HCT116 (cell line): Measurements from ENCODE around the gene SIK3. TPM values are rescaled to one million over a fixed set of nuclear protein-coding genes. Genes with fewer than 3 reads are reported as not detected.

Experiments used
- ATAC-seq: fragments of 200-7000 bp; cut with Tn5 transposase; 2 replicates; pipeline ENCODE4 v1.9.1; 2020; ENCODE audit warnings: mild to moderate bottlenecking, moderate library complexity
- BruUV-seq: library from RNA; stranded (reverse); fragments of 400-500 nt; replicated peaks from 2 replicates; lab custom pipeline; 2021; lab: Mats Ljungman, UMichigan
- CTCF ChIA-PET: fragments of 300-600 bp; sonication (Branson Sonifier 250); formaldehyde crosslinking; loops from one replicate; lab custom pipeline; 2021; ENCODE audit warnings: antibody characterized with exemption; lab: Charles Lee
- POLR2A ChIA-PET: fragments of 300-600, 350-600 bp; sonication (Branson Sonifier 250); formaldehyde crosslinking; loops from one replicate; lab custom pipeline; 2021; ENCODE audit warnings: antibody characterized with exemption; lab: Charles Lee
- RAD21 ChIA-PET, 2 experiments: fragments of 300-600 bp; sonication (Branson Sonifier 250); formaldehyde crosslinking; loops; one replicate each; lab custom pipeline; 2023; ENCODE audit warnings: low total read pairs in 2 of 2; ENCODE audit not compliant: uncharacterized antibody in 2 of 2, unreplicated experiment in 2 of 2, low non-redundant PET in 1 of 2; lab: Charles Lee
- DNase-seq: peaks from one replicate; pipeline ENCODE4 v3.0.0-alpha.2; 2010; ENCODE audit warnings: low read depth, low spot score
- H2AFZ ChIP-seq: fragments of 200-600 bp; shearing (Covaris generic), sonication (generic); 2 replicates; pipeline ENCODE4 v1.6.1; 2017; ENCODE audit warnings: low read depth, mixed run types, mixed read lengths, antibody characterized with exemption, low read length; ENCODE audit not compliant: poor library complexity, severe bottlenecking
- H3K27ac ChIP-seq: 2 replicates; pipeline ENCODE4 v1.5.1; 2012; ENCODE audit warnings: low read depth, low read length
- H3K27me3 ChIP-seq: fragments of 200-600 bp; sonication (generic); 2 replicates; pipeline ENCODE4 v1.6.1; 2016; ENCODE audit warnings: mixed run types, low read length, mixed read lengths; ENCODE audit not compliant: insufficient read depth
- H3K36me3 ChIP-seq, 2 experiments: fragments of 200-500 bp in 1 of 2; fragments of 200-600 bp in 1 of 2; sonication (Bioruptor generic) in 1 of 2; sonication (generic) in 1 of 2; 2 replicates each; pipeline versions ENCODE4 v1.5.1 to v1.6.1; 2014 to 2016; ENCODE audit warnings: low read length in 2 of 2, inconsistent platforms in 1 of 2, mixed read lengths in 1 of 2, mixed run types in 1 of 2; ENCODE audit not compliant: insufficient read depth in 2 of 2, control insufficient read depth in 1 of 2
- H3K4me1 ChIP-seq, 2 experiments: fragments of 200-600 bp in 1 of 2; sonication (generic) in 1 of 2; 2 replicates each; pipeline versions ENCODE4 v1.5.1 to v1.6.1; 2012 to 2017; ENCODE audit warnings: low read length in 2 of 2, inconsistent platforms in 1 of 2, mild to moderate bottlenecking in 1 of 2, mixed read lengths in 1 of 2, mixed run types in 1 of 2, moderate library complexity in 1 of 2; ENCODE audit not compliant: insufficient read depth in 2 of 2, control insufficient read depth in 1 of 2
- H3K4me2 ChIP-seq: fragments of 200-600 bp; sonication (generic); 2 replicates; pipeline ENCODE4 v1.6.1; 2017; ENCODE audit warnings: mixed run types, low read length, mixed read lengths
- H3K4me3 ChIP-seq, 2 experiments: fragments of 200-600 bp in 1 of 2; sonication (generic) in 1 of 2; replicated peaks in 1 of 2; 2 replicates each; pipeline ENCODE4 v1.5.1; 2011 to 2016; ENCODE audit warnings: low read length in 2 of 2, control low read depth in 1 of 2, low read depth in 1 of 2, mild to moderate bottlenecking in 1 of 2, mixed read lengths in 1 of 2, mixed run types in 1 of 2
- H3K79me2 ChIP-seq: fragments of 200-600 bp; sonication (generic); 2 replicates; pipeline ENCODE4 v1.6.1; 2017; ENCODE audit warnings: mild to moderate bottlenecking, mixed run types, low read length, moderate library complexity, mixed read lengths; ENCODE audit not compliant: insufficient read depth
- H3K9ac ChIP-seq: fragments of 200-600 bp; sonication (generic); 2 replicates; pipeline ENCODE4 v1.6.1; 2016; ENCODE audit warnings: low read length, mixed read lengths
- H3K9me2 ChIP-seq: fragments of 200-600 bp; sonication (generic), shearing (Covaris generic); 2 replicates; pipeline ENCODE4 v1.6.1; 2017; ENCODE audit warnings: mixed run types, mild to moderate bottlenecking, moderate library complexity; ENCODE audit not compliant: insufficient read depth
- H3K9me3 ChIP-seq, 2 experiments: fragments of 200-500 bp in 1 of 2; fragments of 200-600 bp in 1 of 2; sonication (Bioruptor generic) in 1 of 2; sonication (generic) in 1 of 2; 2 replicates each; pipeline ENCODE4 v1.6.1; 2014 to 2017; ENCODE audit warnings: low read length in 2 of 2, mixed read lengths in 2 of 2, inconsistent platforms in 1 of 2, low read depth in 1 of 2, mild to moderate bottlenecking in 1 of 2, mixed run types in 1 of 2, moderate library complexity in 1 of 2; ENCODE audit not compliant: control insufficient read depth in 1 of 2, insufficient read depth in 1 of 2
- H4K20me1 ChIP-seq: fragments of 200-600 bp; sonication (generic), shearing (Covaris generic); 2 replicates; pipeline ENCODE4 v1.6.1; 2017; ENCODE audit warnings: mixed run types, mild to moderate bottlenecking, moderate library complexity; ENCODE audit not compliant: insufficient read depth
- CBX3 ChIP-seq: IDR thresholded peaks from 2 replicates; pipeline ENCODE4 v1.6.1; 2012; ENCODE audit warnings: low read depth
- CEBPB ChIP-seq: IDR thresholded peaks from 2 replicates; pipeline ENCODE4 v1.6.1; 2012; ENCODE audit warnings: low read depth
- CTCF ChIP-seq, 3 experiments: fragments of 200-600 bp in 1 of 3; sonication (generic) in 1 of 3; IDR thresholded peaks in 2 of 3; conservative IDR thresholded peaks in 1 of 3; 2 replicates each; pipeline ENCODE4 v1.5.1; 2012 to 2017; ENCODE audit warnings: low read depth in 2 of 3, low read length in 2 of 3, antibody characterized with exemption in 1 of 3, borderline replicate concordance in 1 of 3, control low read depth in 1 of 3, mild to moderate bottlenecking in 1 of 3, mixed read lengths in 1 of 3, mixed run types in 1 of 3, moderate library complexity in 1 of 3; ENCODE audit not compliant: insufficient read depth in 1 of 3
- EGR1 ChIP-seq: IDR thresholded peaks from 2 replicates; pipeline ENCODE4 v1.6.1; 2012; ENCODE audit warnings: low read depth
- ELF1 ChIP-seq: IDR thresholded peaks from 2 replicates; pipeline ENCODE4 v1.6.1; 2012; ENCODE audit warnings: low read depth, borderline replicate concordance
- EZH2phosphoT487 ChIP-seq: fragments of 200-600 bp; IDR thresholded peaks from 2 replicates; pipeline ENCODE4 v1.6.1; 2018; ENCODE audit warnings: antibody characterized with exemption, borderline replicate concordance
- FOSL1 ChIP-seq: IDR thresholded peaks from 2 replicates; pipeline ENCODE4 v1.6.1; 2012; ENCODE audit warnings: low read depth
- JUND ChIP-seq: IDR thresholded peaks from 2 replicates; pipeline ENCODE4 v1.6.1; 2012
- MAX ChIP-seq: IDR thresholded peaks from 2 replicates; pipeline ENCODE4 v1.6.1; 2012
- POLR2A ChIP-seq: IDR thresholded peaks from 2 replicates; pipeline ENCODE4 v1.7.0; 2011; ENCODE audit warnings: borderline replicate concordance; ENCODE audit not compliant: insufficient read depth, insufficient read length; ENCODE audit errors: extremely low read depth
- RAD21 ChIP-seq: IDR thresholded peaks from 2 replicates; pipeline ENCODE4 v1.6.1; 2012; ENCODE audit warnings: low read depth, mild to moderate bottlenecking
- SIN3A ChIP-seq: IDR thresholded peaks from 2 replicates; pipeline ENCODE4 v1.6.1; 2012; ENCODE audit warnings: low read depth
- SP1 ChIP-seq: IDR thresholded peaks from 2 replicates; pipeline ENCODE4 v1.6.1; 2012; ENCODE audit warnings: low read depth
- SRF ChIP-seq: IDR thresholded peaks from 2 replicates; pipeline ENCODE4 v1.6.1; 2012; ENCODE audit warnings: low read depth
- TCF7L2 ChIP-seq: IDR thresholded peaks from 2 replicates; pipeline ENCODE4 v1.7.0; 2011; ENCODE audit warnings: borderline replicate concordance, inconsistent platforms; ENCODE audit not compliant: insufficient read depth, insufficient read length; ENCODE audit errors: extremely low read depth
- YY1 ChIP-seq: IDR thresholded peaks from 2 replicates; pipeline ENCODE4 v1.6.1; 2011; ENCODE audit warnings: low read length, low read depth, moderate library complexity, mild to moderate bottlenecking; ENCODE audit not compliant: insufficient replicate concordance; ENCODE audit errors: extremely low read depth
- ZBTB33 ChIP-seq: IDR thresholded peaks from 2 replicates; pipeline ENCODE4 v1.6.1; 2011; ENCODE audit warnings: mild to moderate bottlenecking, low read length, moderate library complexity; ENCODE audit not compliant: insufficient replicate concordance; ENCODE audit errors: extremely low read depth
- intact Hi-C: fragments of 100-400 bp; cut with micrococcal nuclease; formaldehyde crosslinking; loops from 2 replicates; pipeline ENCODE4 v1.10.0; 2022
- total RNA-seq: library from RNA; stranded (reverse); gene quantifications from one replicate; pipeline ENCODE4 v1.2.1, GENCODE V29; 2021; ENCODE audit not compliant: unreplicated experiment

The SIK3 gene
- total RNA-seq, 1 experiment from 2014 or later, result 21.0 TPM

- H3K27me3 ChIP-seq, result no peaks in the 10 kb centered on the region
- H3K9me2 ChIP-seq, result no peaks in the 10 kb centered on the region
- no peak overlapping the region for H3K9ac ChIP-seq
- no peaks in the 10 kb centered on the region for H4K20me1 ChIP-seq
- H3K27ac ChIP-seq, result no peak overlapping the region
- ATAC-seq (no peak), DNase-seq (no peak)
- H2AFZ ChIP-seq, result no peak overlapping the region
- POLR2A ChIA-PET, result no interaction called here
- no peaks in the 10 kb centered on the region for H3K79me2 ChIP-seq
- intact Hi-C loops, result no loop called here
- H3K4me2 ChIP-seq, result no peak overlapping the region
- no peaks in the 10 kb centered on the region for H3K9me3 ChIP-seq
- CTCF ChIA-PET, result interaction anchor here (1.0 kb wide), 1 partner anchor 21 kb away, joined by 3 read pairs; the partner anchor contains the start of gene APOA5
- TF ChIP-seq CTCF (IDR thresholded peaks at IDR 0.05 in 2 of 3, conservative IDR thresholded peaks at IDR 0.05 in 1 of 3; ENCODE audit: borderline replicate concordance in 1 of 3, insufficient read depth in 1 of 3, low read depth in 2 of 3, low read length in 2 of 3), result no peak
- BruUV-seq, result no TSS peak
- no peaks in the 10 kb centered on the region for H3K36me3 ChIP-seq
- H3K4me1 ChIP-seq, result no peaks in the 10 kb centered on the region
- RAD21 ChIA-PET, result no interaction called here
- no peak overlapping the region for H3K4me3 ChIP-seq
These were observed 286.1 kb downstream of the SIK3 start for GRCh38 chr11:116812109-116812508.

- Histone ChIP-seq H2AFZ (no peak overlapping the region), H3K4me3 (no peak overlapping the region), H3K9ac (no peak overlapping the region), H3K9me3 (no peaks in the 10 kb centered on the region), H3K27ac (no peak overlapping the region), H3K79me2 (no peaks in the 10 kb centered on the region), H3K4me2 (no peak overlapping the region), H3K4me1 (no peaks in the 10 kb centered on the region), H3K9me2 (no peaks in the 10 kb centered on the region), H4K20me1 (no peaks in the 10 kb centered on the region), H3K36me3 (no peaks in the 10 kb centered on the region), H3K27me3 (no peaks in the 10 kb centered on the region)
- RAD21 ChIA-PET, result no interaction called here
- BruUV-seq, result no TSS peak
- ATAC-seq (no peak), DNase-seq (no peak)
- intact Hi-C loops, result no loop called here
- CTCF ChIA-PET, result no interaction called here
- POLR2A ChIA-PET, result no interaction called here
- no peak for TF ChIP-seq MAX
- TF ChIP-seq ZBTB33, result no peak
- no peak for TF ChIP-seq EGR1
- TF ChIP-seq CEBPB, result no peak
- TF ChIP-seq ELF1, result no peak
- TF ChIP-seq FOSL1, result no peak
- no peak for TF ChIP-seq RAD21
- no peak for TF ChIP-seq TCF7L2
- TF ChIP-seq EZH2phosphoT487, result no peak
- TF ChIP-seq SP1, result no peak
- no peak for TF ChIP-seq SIN3A
- no peak for TF ChIP-seq POLR2A
- no peak for TF ChIP-seq YY1
- TF ChIP-seq JUND, result no peak
- no peak for TF ChIP-seq SRF
- no peak for TF ChIP-seq CBX3
These were observed 287.0 kb downstream of the SIK3 start for GRCh38 chr11:116811194-116811593.
